Measurements from ENCODE around the gene CALML6. TPM values are rescaled to one million over a fixed set of nuclear protein-coding genes. Genes with fewer than 3 reads are reported as not detected.

CALML6 gene
- polyA plus RNA-seq, 1 donor from 2014 or later = not detected

- no peak overlapping the region for H2AFZ ChIP-seq (ENCODE audit: low read depth, low read length)
- no peaks in the 10 kb centered on the region for H3F3A ChIP-seq (ENCODE audit: insufficient read depth, low read length, poor library complexity, severe bottlenecking)
- no peaks in the 10 kb centered on the region for H3K9me3 ChIP-seq (ENCODE audit: low read length)
- no peak overlapping the region for H3K4me3 ChIP-seq (ENCODE audit: low read length)
- H3K36me3 ChIP-seq (ENCODE audit: insufficient read depth, low read length) = no peaks in the 10 kb centered on the region
- no peaks in the 10 kb centered on the region for H4K20me1 ChIP-seq (ENCODE audit: insufficient read depth)
- TF ChIP-seq EP300 (conservative IDR thresholded peaks at IDR 0.05; ENCODE audit: poor library complexity, severe bottlenecking) = no peak
- no peak for TF ChIP-seq MXI1 (conservative IDR thresholded peaks at IDR 0.05; ENCODE audit: poor library complexity, severe bottlenecking)
- no peak for TF ChIP-seq EZH2 (IDR thresholded peaks at IDR 0.05; ENCODE audit: borderline replicate concordance, insufficient read depth, low read length, poor library complexity, severe bottlenecking)
- TF ChIP-seq POLR2AphosphoS5 (IDR thresholded peaks at IDR 0.05) = no peak
- no peak for TF ChIP-seq REST (IDR thresholded peaks at IDR 0.05; ENCODE audit: borderline replicate concordance)
- TF ChIP-seq TAF1 (IDR thresholded peaks at IDR 0.05; ENCODE audit: low read depth) = no peak
- no peak for TF ChIP-seq SMC3 (conservative IDR thresholded peaks at IDR 0.05; ENCODE audit: poor library complexity)
- TF ChIP-seq RAD21 (conservative IDR thresholded peaks at IDR 0.05) = no peak
- no peak for TF ChIP-seq CTCF (IDR thresholded peaks at IDR 0.05; ENCODE audit: poor library complexity, severe bottlenecking)
- no peaks in the 10 kb centered on the region for H3K79me2 ChIP-seq (replicated peaks; ENCODE audit: insufficient read depth, low read length)
- no peak overlapping the region for H3K27ac ChIP-seq (ENCODE audit: low read length)
- no peaks in the 10 kb centered on the region for H3K9me2 ChIP-seq (ENCODE audit: insufficient read depth, low read length)
- H3K27me3 ChIP-seq (ENCODE audit: insufficient read depth, low read depth, low read length) = no peaks in the 10 kb centered on the region
- H3K4me2 ChIP-seq (ENCODE audit: low read length) = no peak overlapping the region
- H3K9ac ChIP-seq (ENCODE audit: low read length) = no peak overlapping the region
These were observed 27.9 kb downstream of the CALML6 start for GRCh38 chr1:1942753-1943656.

- Histone ChIP-seq H3K4me3 (ENCODE audit: low read length) (peak overlapping the region; percentile 37), H4K20me1 (ENCODE audit: insufficient read depth) (no peaks in the 10 kb centered on the region), H3K9ac (ENCODE audit: low read length) (no peak overlapping the region), H3K4me2 (ENCODE audit: low read length) (no peak overlapping the region), H3K9me3 (ENCODE audit: low read length) (no peaks in the 10 kb centered on the region), H3K27me3 (ENCODE audit: insufficient read depth, low read depth, low read length) (no peaks in the 10 kb centered on the region), H3F3A (ENCODE audit: insufficient read depth, low read length, poor library complexity, severe bottlenecking) (no peaks in the 10 kb centered on the region), H3K36me3 (ENCODE audit: insufficient read depth, low read length) (no peaks in the 10 kb centered on the region), H3K9me2 (ENCODE audit: insufficient read depth, low read length) (no peaks in the 10 kb centered on the region), H3K27ac (ENCODE audit: low read length) (no peak overlapping the region), H3K79me2 (replicated peaks; ENCODE audit: insufficient read depth, low read length) (no peaks in the 10 kb centered on the region), H2AFZ (ENCODE audit: low read depth, low read length) (no peak overlapping the region)
- peak; percentile 77 for TF ChIP-seq SMC3 (conservative IDR thresholded peaks at IDR 0.05; ENCODE audit: poor library complexity)
- no peak for TF ChIP-seq MXI1 (conservative IDR thresholded peaks at IDR 0.05; ENCODE audit: poor library complexity, severe bottlenecking)
- TF ChIP-seq CTCF (IDR thresholded peaks at IDR 0.05; ENCODE audit: poor library complexity, severe bottlenecking) = peak; percentile 83
- TF ChIP-seq EP300 (conservative IDR thresholded peaks at IDR 0.05; ENCODE audit: poor library complexity, severe bottlenecking) = no peak
- TF ChIP-seq RAD21 (conservative IDR thresholded peaks at IDR 0.05) = peak; percentile 69
- TF ChIP-seq POLR2AphosphoS5 (IDR thresholded peaks at IDR 0.05) = no peak
- TF ChIP-seq EZH2 (IDR thresholded peaks at IDR 0.05; ENCODE audit: borderline replicate concordance, insufficient read depth, low read length, poor library complexity, severe bottlenecking) = no peak
- no peak for TF ChIP-seq TAF1 (IDR thresholded peaks at IDR 0.05; ENCODE audit: low read depth)
- TF ChIP-seq REST (IDR thresholded peaks at IDR 0.05; ENCODE audit: borderline replicate concordance) = no peak
These were observed 28.9 kb downstream of the CALML6 start for GRCh38 chr1:1943834-1944570.
